Tibial nerve (tissue), 4 donors: Measurements from ENCODE around the gene FAM120B.

Experiments used
- EP300 ChIP-seq, 2 donors: sonication (generic); formaldehyde crosslinking; IDR thresholded peaks; one replicate each; pipeline ENCODE4 v1.6.1; 2017; ENCODE audit warnings: antibody characterized with exemption in 2 of 2, mild to moderate bottlenecking in 1 of 2
- POLR2A ChIP-seq, 2 donors: fragments of 450-650 bp; IDR thresholded peaks; one replicate each; pipeline ENCODE4 v1.6.1; 2017; ENCODE audit warnings: antibody characterized with exemption in 2 of 2, mild to moderate bottlenecking in 2 of 2, moderate library complexity in 2 of 2
- TF ChIP-seq, protein P1 (sequence below), 5 experiments: fragments of 200-600 bp in 3 of 5; fragments of 450-650 bp in 2 of 5; sonication (generic) in 3 of 5; IDR thresholded peaks; one replicate each; pipeline ENCODE4 v1.5.1; 2016 to 2019; ENCODE audit warnings: antibody characterized with exemption in 5 of 5, mild to moderate bottlenecking in 3 of 5, moderate library complexity in 2 of 5

DNA sequence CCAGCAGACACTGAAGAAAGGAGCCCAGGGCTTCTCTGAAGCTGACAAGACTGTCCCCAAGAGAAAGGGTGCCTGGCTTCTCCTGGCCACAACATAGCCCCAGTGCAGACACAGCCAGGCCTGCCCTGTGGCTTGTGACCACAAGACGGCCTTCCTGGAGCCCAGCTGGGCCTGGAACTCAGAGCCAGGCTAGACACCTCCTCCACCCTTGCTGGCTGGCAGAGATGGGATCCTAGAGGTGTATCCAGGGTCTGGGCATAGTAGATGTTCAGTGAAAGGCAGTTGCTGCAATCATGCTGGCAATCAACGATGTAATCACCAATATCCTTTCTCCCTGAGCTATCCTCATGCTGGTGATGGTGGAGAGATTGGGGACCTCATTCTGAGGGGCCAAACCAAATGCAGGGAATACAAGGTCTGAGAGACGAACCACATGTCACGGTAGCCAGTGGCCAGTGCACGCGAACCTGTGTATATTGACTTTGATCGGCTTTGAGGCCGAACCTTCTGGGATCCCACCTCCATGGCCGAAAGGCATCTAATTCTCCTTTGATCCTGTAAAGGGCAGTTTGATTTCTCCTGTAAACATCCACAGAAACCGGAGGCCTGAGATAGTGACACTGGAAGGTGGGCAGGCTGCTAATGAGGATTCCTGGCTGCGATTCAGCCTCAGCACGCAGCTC is 131.3 kb downstream of the FAM120B start:
- TF ChIP-seq, protein P1, sequence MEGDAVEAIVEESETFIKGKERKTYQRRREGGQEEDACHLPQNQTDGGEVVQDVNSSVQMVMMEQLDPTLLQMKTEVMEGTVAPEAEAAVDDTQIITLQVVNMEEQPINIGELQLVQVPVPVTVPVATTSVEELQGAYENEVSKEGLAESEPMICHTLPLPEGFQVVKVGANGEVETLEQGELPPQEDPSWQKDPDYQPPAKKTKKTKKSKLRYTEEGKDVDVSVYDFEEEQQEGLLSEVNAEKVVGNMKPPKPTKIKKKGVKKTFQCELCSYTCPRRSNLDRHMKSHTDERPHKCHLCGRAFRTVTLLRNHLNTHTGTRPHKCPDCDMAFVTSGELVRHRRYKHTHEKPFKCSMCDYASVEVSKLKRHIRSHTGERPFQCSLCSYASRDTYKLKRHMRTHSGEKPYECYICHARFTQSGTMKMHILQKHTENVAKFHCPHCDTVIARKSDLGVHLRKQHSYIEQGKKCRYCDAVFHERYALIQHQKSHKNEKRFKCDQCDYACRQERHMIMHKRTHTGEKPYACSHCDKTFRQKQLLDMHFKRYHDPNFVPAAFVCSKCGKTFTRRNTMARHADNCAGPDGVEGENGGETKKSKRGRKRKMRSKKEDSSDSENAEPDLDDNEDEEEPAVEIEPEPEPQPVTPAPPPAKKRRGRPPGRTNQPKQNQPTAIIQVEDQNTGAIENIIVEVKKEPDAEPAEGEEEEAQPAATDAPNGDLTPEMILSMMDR (IDR thresholded peaks at IDR 0.05), result no peak
- TF ChIP-seq POLR2A (IDR thresholded peaks at IDR 0.05) (no peak), EP300 (IDR thresholded peaks at IDR 0.05) (no peak)
